ENCODE measurements around the gene GAS6.
A peak's percentile ranks its signal among the peaks of the same experiment; 100 is the strongest.
"Not testable (repeated sequence)": the region's sequence is repeated elsewhere in the genome, so short reads cannot be mapped to it uniquely, and the experiment has no call there.

GAS6 gene

DNA sequence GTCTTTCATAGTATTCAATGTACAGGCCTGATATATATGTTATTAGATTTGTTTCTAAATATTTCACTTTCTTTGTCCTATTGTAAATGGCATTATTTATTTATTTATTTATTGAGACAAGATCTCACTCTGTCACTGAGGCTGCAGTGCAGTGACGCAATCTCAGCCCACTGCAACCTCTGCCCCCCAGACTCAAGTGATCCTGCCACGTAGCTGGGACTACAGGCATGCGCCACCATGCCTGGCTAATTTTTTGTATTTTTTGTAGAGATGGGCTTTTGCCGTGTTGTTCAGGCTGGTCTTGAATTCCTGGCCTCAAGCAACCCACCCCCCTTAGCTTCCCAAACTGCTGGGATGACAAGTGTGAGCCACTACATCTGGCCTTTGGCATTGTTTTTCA is 5.4 kb upstream of the GAS6 start:
- Mint-ChIP-seq H3K36me3 (peaks cover 4% of the 10 kb centered on the region), H3K4me3 (no peak overlapping the region), H3K27me3 (peaks cover 26% of the 10 kb centered on the region), H3K4me1 (peaks cover 5% of the 10 kb centered on the region), H3K9me3 (peaks cover 10% of the 10 kb centered on the region), H3K27ac (no peak overlapping the region)
- ATAC-seq (ENCODE audit: low read depth), result no peak
- DNase-seq (ENCODE audit: low spot score in 2 of 2), result no peak

DNA sequence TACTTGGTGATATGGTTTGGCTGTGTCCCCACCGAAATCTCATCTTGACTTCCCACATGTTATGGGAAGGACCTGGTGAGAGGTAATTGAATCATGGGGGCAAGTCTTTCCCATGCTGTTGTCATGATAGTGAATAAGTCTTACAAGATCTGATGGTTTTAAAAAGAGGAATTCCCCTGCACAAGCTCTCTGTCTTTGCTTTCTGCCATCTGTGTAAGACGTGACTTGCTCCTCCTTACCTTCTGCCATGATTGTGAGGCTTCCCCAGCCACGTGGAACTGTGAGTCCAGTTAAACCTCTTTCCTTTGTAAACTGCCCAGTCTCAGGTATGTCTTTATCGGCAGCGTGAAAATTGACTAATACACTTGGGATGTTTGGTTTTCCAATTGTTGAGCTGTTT is 4.0 kb upstream of the GAS6 start:
- DNase-seq (ENCODE audit: low spot score in 2 of 2); H3K36me3 Mint-ChIP-seq; H3K27ac Mint-ChIP-seq; H3K4me3 Mint-ChIP-seq; H3K4me1 Mint-ChIP-seq; ATAC-seq (ENCODE audit: low read depth): not testable (repeated sequence)
- Mint-ChIP-seq H3K9me3 (peaks cover 10% of the 10 kb centered on the region), H3K27me3 (peaks cover 27% of the 10 kb centered on the region)

- Mint-ChIP-seq H3K27ac (no peak overlapping the region), H3K27me3 (peaks cover 31% of the 10 kb centered on the region), H3K4me3 (peak overlapping the region; percentile 18), H3K9me3 (peaks cover 9% of the 10 kb centered on the region), H3K36me3 (peaks cover 4% of the 10 kb centered on the region), H3K4me1 (peaks cover 8% of the 10 kb centered on the region)
- ATAC-seq (ENCODE audit: low read depth) (no peak), DNase-seq (ENCODE audit: low spot score in 2 of 2) (no peak)
These were observed 1.6 kb upstream of the GAS6 start for GRCh38 chr13:113865427-113865826.

DNA sequence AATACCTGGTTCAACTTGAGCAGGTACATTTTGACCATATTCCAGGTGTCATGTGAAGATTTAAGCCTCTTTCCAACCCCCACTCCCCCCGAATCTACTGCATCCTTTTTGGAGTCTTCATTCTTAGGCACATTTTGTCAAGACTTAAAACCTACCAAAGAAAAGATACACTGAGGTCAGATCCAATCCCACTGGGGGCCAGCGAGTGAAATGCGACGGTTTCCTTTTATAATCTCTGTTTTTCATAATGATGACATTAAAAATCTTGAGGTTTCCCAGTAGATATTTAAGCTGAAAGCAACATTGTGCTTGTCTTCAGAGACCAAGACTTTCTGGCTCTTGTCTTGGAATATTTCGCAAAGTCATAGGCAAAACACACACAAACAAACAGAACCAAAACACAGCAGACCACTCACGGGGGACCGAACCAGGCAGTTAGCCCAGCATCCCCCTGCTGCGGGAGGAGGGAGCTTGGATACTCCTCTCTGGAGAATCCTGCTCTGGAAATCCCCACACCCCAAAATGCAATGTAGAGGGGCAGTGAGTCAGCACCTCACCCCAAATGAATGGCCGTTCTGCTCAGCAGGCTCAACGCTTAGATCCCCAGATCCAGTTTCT is 506 bp upstream of the GAS6 start:
- Mint-ChIP-seq H3K36me3 (peaks cover 4% of the 10 kb centered on the region), H3K27me3 (peaks cover 33% of the 10 kb centered on the region), H3K4me3 (peak overlapping the region; percentile 62), H3K4me1 (peaks cover 11% of the 10 kb centered on the region), H3K27ac (no peak overlapping the region), H3K9me3 (peaks cover 7% of the 10 kb centered on the region)
- ATAC-seq (ENCODE audit: low read depth) (no peak), DNase-seq (ENCODE audit: low spot score in 2 of 2) (no peak)

DNA sequence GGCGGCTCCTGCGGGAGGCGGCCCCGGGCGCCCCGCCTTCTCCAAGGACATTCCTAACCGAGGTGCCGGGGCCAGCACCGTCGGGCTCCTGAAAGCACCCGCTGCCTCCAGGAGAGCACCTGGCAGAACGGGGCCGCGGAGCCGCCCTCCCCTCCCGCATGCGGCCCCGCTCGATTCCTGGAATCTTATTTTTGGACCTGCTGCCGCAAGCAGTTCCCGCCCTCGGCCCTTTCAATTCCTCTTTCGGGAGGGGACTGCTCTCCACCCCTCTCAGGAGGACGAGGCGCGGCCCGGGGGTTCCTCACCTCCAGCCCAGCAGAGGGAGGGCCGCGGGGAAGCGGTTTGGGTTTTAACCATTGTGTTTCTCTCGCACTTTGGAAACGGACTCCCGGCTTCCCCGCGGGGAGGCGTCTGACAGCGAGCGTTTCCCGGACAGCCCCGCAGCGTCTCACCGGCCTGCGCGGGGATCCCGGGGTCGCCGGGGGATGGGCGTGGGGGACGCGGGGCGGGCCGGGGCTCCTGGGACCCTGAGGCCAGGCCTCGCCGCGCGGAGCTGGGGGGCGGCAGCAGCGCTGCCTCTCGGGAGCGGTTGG is 849 bp downstream of the GAS6 start:
- H3K4me1 Mint-ChIP-seq, result peaks cover 17% of the 10 kb centered on the region
- no peak overlapping the region for H3K27ac Mint-ChIP-seq
- H3K36me3 Mint-ChIP-seq, result peaks cover 3% of the 10 kb centered on the region
- peaks cover 4% of the 10 kb centered on the region for H3K9me3 Mint-ChIP-seq
- peak overlapping the region; percentile 82 for H3K4me3 Mint-ChIP-seq
- ATAC-seq (ENCODE audit: low read depth) (peak; percentile 54), DNase-seq (ENCODE audit: low spot score in 2 of 2) (peak in 1 of 2 donors; percentile 26)
- H3K27me3 Mint-ChIP-seq, result peaks cover 43% of the 10 kb centered on the region

GRCh38 chr13:113862191-113862930 is 1.5 kb downstream of the GAS6 start:
- Mint-ChIP-seq H3K9me3 (no peaks in the 10 kb centered on the region), H3K27ac (peak overlapping the region; percentile 41), H3K36me3 (no peaks in the 10 kb centered on the region), H3K4me1 (peaks cover 17% of the 10 kb centered on the region), H3K27me3 (peaks cover 39% of the 10 kb centered on the region), H3K4me3 (peak overlapping the region; percentile 82)
- no peak for DNase-seq (ENCODE audit: low spot score in 2 of 2)
- ATAC-seq (ENCODE audit: low read depth), result no peak

DNA sequence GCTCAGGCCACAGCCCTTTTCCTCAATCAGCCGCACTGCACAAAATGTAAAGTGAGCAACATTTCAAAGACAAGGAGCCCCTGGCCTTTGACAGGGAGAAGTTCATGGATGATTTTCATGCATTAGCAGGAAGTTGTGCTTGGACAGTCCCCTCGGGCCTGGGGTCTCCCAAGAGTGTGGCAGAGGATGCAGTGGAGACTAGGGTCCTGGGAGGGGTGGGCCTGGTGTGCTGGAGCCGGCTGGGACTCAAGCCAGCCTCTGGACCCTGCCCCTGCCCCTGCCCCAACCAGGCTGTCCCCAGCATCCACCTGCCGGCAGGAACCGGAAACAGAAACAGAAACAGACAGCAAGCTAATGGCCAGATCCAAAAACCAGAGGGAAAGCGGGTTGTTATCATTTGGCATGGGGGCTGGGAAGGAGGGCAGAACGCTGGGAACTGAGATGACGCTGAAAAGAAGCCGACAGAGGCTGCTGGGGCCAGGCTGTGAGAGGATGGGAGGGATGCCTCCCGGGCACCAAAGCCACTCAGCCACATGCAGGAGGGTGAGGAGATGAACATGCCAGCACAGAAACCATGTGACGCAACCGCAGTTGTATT is 2.3 kb downstream of the GAS6 start:
- Mint-ChIP-seq H3K36me3 (no peaks in the 10 kb centered on the region), H3K27me3 (peaks cover 39% of the 10 kb centered on the region), H3K27ac (no peak overlapping the region), H3K9me3 (no peaks in the 10 kb centered on the region), H3K4me1 (peaks cover 17% of the 10 kb centered on the region), H3K4me3 (no peak overlapping the region)
- DNase-seq (ENCODE audit: low spot score in 2 of 2) (no peak), ATAC-seq (ENCODE audit: low read depth) (no peak)

DNA sequence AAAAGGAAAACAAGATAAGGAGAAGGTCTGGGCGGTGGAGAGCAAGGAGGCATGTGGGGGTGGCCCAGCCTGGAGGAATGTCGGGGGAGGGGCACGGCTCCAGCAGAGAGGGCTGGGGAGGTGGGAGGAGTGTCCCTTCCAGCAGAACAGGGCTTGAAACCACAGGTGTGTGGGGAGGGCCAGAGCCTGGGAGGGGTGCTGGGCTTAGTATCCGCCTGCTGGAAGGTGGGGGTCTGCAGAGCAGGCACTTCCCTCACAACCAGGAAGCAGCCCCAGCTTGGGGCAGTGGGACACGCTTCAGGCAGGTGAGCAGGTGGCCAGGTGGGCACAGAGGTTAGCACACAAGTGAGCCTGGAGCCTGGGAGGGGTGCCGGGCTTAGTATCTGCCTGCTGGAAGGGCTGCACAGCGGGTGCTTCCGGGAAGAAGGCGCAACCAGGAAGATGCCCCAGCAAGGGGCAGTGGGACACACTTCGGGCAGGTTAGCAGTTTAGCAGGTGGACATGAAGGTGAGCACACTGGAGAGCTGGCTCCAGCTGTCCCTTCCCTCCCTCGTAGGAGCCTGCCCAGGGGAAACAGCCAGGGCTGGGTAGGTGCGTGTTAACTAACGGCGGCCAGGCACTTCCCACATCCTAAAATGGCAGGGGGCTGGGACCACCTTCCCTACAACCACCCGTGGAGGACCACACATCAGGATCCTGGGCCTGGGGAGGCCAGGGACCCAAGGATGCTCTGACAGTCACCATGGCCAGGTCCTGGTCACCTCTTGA is 3.0 kb downstream of the GAS6 start:
- DNase-seq (ENCODE audit: low spot score in 2 of 2), result no peak
- ATAC-seq (ENCODE audit: low read depth), result no peak
- Mint-ChIP-seq H3K27ac (no peak overlapping the region), H3K27me3 (peaks cover 38% of the 10 kb centered on the region), H3K4me1 (peaks cover 20% of the 10 kb centered on the region), H3K4me3 (no peak overlapping the region), H3K36me3 (no peaks in the 10 kb centered on the region), H3K9me3 (no peaks in the 10 kb centered on the region)

DNA sequence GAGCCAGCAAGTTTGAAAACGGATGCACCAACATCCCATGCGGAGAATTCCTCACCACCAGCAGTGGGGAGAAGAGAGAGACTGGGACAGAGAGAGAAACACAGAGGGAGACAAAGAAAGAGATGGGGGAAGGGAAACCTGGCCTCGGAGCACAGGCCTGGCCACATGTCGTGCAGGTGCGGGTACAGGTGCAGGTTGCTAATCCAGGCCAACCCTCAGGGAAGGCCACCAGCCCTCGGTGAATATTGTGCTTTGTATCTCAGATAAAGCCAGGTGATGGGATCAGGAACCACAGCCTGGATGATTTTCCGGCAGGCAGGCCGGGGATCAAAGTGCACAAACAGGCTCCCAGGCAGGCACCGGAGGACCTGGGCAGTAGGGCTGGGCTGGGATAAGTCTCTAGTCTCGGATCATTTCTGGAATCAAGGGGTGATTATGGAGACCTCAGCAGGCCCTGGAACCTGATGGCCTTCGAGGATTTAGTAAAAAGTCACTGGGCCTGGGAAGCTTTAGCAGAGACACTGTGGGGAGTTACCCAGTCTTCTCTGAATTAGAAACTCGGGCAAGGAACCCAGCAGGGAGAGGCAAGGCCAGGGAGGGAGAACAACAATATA is 3.7 kb downstream of the GAS6 start:
- Mint-ChIP-seq H3K27ac (no peak overlapping the region), H3K4me1 (peaks cover 20% of the 10 kb centered on the region), H3K9me3 (no peaks in the 10 kb centered on the region), H3K36me3 (no peaks in the 10 kb centered on the region), H3K4me3 (no peak overlapping the region), H3K27me3 (peaks cover 34% of the 10 kb centered on the region)
- DNase-seq (ENCODE audit: low spot score in 2 of 2) (no peak), ATAC-seq (ENCODE audit: low read depth) (no peak)

DNA sequence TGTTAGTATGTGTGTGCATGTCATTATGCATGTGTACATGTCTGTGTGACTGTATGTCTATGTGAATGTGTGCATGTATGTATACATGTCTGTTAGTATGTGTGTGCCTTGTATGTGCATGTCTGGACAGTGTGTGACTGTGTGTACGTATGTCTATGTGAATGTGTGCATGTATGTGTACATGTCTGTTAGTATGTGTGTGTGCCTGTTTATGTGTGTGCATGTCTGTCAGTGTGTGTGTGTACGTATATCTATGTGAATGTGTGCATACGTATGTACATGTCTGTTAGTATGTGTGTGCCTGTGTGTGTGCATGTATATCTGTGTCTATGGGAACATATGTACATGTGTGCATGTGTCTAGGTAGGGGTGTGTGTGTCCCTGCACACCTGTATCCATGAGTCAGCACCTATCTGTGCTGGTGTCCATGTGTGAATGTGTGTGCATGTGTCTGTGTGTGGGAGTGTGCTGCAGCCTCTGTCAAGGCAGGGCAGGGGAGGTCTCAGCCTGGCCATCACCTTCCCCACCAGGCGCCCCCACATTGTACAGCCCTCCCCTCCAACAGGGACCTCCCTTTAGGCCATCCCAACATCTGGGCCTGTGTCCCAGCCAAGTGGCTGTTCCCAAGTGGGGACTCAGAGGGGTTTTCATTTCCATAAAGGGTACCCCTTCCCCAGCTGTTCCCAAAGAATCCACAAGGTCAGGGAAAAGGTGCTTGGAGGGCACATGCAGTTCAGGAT is 4.4 kb downstream of the GAS6 start:
- Mint-ChIP-seq H3K4me1 (peaks cover 21% of the 10 kb centered on the region), H3K27me3 (peaks cover 29% of the 10 kb centered on the region), H3K9me3 (no peaks in the 10 kb centered on the region), H3K36me3 (no peaks in the 10 kb centered on the region), H3K27ac (no peak overlapping the region), H3K4me3 (no peak overlapping the region)
- DNase-seq (ENCODE audit: low spot score in 2 of 2) (no peak), ATAC-seq (ENCODE audit: low read depth) (no peak)

DNA sequence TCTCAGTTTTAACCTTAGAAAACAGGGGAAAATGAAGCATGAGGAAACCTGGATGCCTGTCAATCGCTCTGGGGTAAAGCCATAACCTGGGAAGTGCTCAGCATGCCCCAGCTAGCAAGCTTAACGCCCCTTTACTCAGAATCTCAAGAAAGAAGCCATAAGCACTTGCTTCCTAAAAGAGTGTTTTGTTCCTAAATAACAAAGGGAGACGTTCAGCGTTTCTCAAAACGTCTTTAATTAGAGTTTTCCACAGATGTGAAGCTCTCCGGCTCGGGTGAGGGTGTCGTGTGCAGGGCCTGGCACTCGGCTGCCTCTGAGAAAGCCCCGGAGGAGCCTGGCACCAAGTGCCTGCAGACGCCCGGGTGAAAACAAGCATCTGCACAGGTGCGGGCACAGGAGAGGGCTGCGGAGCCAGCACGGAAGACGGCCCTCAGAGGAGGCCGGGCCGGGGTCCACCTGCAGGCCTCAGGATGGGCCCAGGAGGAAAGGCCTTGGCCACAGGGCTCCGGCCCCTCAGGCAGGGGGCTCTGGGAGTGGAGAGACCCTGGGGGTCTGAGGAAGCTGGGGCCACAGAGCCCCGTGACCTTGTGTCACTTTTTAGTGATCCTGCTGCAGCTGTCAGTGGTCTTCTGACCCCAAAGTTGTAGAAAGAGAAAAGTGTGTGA is 6.2 kb downstream of the GAS6 start:
- H3K9me3 Mint-ChIP-seq, result no peaks in the 10 kb centered on the region

GRCh38 chr13:113856716-113857065 is 7.2 kb downstream of the GAS6 start:
- no peaks in the 10 kb centered on the region for H3K9me3 Mint-ChIP-seq
- ATAC-seq (ENCODE audit: low read depth), result no peak

More for the DNA sequence above, 6.2 kb downstream of the GAS6 start:
- peaks cover 25% of the 10 kb centered on the region for H3K27me3 Mint-ChIP-seq
- H3K4me1 Mint-ChIP-seq, result peaks cover 18% of the 10 kb centered on the region
- H3K4me3 Mint-ChIP-seq, result no peak overlapping the region
- H3K27ac Mint-ChIP-seq, result no peak overlapping the region
- H3K36me3 Mint-ChIP-seq, result no peaks in the 10 kb centered on the region
- ATAC-seq (ENCODE audit: low read depth) (no peak), DNase-seq (ENCODE audit: low spot score in 2 of 2) (no peak)

More at GRCh38 chr13:113856716-113857065, 7.2 kb downstream of the GAS6 start:
- Mint-ChIP-seq H3K36me3 (no peaks in the 10 kb centered on the region), H3K27me3 (peaks cover 20% of the 10 kb centered on the region), H3K27ac (no peak overlapping the region), H3K4me1 (peaks cover 18% of the 10 kb centered on the region), H3K4me3 (no peak overlapping the region)
- no peak for DNase-seq (ENCODE audit: low spot score in 2 of 2)
